HL-60 (cell line): ENCODE results near the gene THSD7B.

Source experiments
- GABPA ChIP-seq: IDR thresholded peaks from 2 replicates; pipeline ENCODE4 v1.6.1; 2012; ENCODE audit warnings: low read depth
- TF ChIP-seq, protein P1 (sequence below): IDR thresholded peaks from one replicate; pipeline ENCODE4 v1.5.1; 2011; ENCODE audit warnings: low read length, control low read depth, inconsistent platforms; ENCODE audit not compliant: insufficient read depth

DNA sequence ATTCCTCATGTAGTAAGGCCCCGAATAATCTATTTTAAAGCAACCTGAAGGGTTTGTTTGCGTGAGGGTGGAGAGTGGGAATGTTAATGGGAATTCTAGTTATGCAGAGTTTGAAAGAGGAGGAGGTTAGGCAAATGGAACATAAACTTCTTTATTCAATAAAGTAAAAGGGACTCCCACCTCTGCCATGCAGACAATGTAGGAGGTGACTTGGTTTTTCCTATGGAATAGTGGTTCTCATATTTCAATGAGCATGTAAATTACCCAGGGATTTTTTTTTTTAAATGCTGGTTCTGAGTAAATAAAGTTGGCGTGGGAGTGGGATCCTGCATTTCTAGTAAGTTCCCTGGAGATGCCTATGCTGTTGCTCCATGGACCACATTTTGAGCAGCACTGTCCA, 367.9 kb downstream of the THSD7B start:
- TF ChIP-seq, protein P1, sequence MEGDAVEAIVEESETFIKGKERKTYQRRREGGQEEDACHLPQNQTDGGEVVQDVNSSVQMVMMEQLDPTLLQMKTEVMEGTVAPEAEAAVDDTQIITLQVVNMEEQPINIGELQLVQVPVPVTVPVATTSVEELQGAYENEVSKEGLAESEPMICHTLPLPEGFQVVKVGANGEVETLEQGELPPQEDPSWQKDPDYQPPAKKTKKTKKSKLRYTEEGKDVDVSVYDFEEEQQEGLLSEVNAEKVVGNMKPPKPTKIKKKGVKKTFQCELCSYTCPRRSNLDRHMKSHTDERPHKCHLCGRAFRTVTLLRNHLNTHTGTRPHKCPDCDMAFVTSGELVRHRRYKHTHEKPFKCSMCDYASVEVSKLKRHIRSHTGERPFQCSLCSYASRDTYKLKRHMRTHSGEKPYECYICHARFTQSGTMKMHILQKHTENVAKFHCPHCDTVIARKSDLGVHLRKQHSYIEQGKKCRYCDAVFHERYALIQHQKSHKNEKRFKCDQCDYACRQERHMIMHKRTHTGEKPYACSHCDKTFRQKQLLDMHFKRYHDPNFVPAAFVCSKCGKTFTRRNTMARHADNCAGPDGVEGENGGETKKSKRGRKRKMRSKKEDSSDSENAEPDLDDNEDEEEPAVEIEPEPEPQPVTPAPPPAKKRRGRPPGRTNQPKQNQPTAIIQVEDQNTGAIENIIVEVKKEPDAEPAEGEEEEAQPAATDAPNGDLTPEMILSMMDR = no peak
- no peak for TF ChIP-seq GABPA
